Erythroblast (primary cell): ENCODE measurements around the gene PLEKHA5.

Experiments
- GATA1 ChIP-seq: IDR thresholded peaks from 2 replicates; pipeline ENCODE4 v1.6.1; 2011; ENCODE audit warnings: low read depth, mild to moderate bottlenecking, control low read depth, low read length, moderate library complexity
- POLR2A ChIP-seq: IDR thresholded peaks from 2 replicates; pipeline ENCODE4 v1.6.1; 2011; ENCODE audit warnings: mild to moderate bottlenecking, low read length

DNA sequence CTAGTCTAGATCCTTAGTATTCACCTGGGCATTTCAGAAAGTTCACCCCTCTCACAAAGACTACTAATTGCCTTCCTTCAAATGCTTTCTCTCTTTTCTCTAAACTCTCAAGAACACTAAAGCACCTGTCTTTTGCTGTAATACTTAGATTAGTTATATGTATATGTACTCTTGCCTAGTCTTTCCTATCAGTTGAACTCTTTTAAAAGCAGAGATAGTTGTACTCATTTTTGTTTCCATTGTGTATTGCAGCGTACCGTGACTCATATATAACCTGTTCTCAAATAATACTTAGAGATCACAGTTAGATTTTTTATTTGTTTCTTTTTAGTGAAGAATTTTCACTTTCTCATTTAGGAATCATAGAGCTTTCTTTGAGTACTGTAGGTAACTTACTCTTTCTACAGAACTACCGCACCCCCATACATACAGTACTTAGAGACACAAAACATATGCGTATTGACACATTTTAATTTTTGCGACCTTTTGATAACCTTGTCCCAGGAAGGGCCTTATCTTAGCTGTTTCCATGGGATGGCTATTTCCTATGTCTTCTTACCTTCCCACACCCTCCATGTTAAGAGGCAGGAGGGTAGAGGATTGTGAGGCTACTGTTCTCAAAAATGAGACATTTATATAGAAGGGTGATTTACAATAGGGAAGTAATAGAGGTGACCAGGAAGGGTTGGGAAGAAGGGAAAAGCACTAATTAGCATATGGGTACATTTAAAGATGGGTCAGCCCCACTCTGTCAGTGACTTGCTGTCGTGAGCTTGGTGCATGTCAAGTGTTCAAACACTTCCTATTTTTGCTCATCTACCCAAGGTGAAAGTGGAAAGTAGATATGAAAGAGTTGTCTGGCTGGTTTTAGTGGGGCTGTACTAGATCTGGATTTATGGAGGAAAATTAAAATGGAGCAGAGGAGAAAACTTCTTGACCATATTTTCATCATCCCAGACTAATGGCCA is 74.3 kb downstream of the PLEKHA5 start:
- TF ChIP-seq POLR2A (no peak), GATA1 (no peak)
